ENCODE measurements around the gene GULP1.

DNA sequence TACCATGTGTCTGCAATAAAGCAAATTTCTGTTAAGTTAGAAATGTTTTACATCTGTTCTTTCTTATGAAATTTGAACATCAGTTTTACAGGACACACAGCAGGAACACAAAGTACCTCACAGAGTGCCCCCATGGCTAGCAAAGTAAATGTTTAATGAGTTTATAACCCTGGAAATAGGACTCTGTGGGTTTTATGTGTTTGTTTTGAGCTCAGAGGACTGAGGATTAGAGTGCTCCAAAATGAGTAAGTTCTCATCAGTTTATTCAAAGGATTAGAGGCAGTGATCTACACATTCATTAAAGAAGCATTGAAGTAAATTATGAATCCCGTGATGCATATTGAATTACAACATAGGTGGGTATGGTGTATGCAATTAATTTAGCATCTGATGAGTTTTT is 281.8 kb downstream of the GULP1 start:
- TF ChIP-seq, protein P1, sequence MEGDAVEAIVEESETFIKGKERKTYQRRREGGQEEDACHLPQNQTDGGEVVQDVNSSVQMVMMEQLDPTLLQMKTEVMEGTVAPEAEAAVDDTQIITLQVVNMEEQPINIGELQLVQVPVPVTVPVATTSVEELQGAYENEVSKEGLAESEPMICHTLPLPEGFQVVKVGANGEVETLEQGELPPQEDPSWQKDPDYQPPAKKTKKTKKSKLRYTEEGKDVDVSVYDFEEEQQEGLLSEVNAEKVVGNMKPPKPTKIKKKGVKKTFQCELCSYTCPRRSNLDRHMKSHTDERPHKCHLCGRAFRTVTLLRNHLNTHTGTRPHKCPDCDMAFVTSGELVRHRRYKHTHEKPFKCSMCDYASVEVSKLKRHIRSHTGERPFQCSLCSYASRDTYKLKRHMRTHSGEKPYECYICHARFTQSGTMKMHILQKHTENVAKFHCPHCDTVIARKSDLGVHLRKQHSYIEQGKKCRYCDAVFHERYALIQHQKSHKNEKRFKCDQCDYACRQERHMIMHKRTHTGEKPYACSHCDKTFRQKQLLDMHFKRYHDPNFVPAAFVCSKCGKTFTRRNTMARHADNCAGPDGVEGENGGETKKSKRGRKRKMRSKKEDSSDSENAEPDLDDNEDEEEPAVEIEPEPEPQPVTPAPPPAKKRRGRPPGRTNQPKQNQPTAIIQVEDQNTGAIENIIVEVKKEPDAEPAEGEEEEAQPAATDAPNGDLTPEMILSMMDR (IDR thresholded peaks at IDR 0.05) = no peak
- no peak for TF ChIP-seq POLR2A (IDR thresholded peaks at IDR 0.05)
- peak in 1 of 2 donors; percentile 63 for TF ChIP-seq POLR2AphosphoS5 (IDR thresholded peaks at IDR 0.05; ENCODE audit: insufficient read depth in 1 of 2, low read depth in 1 of 2)

All from vagina (tissue), 2 donors.